HEK293 (cell line): ENCODE results near the gene MFAP1.

Experiments used
- BCL11B ChIP-seq: fragments of 450-650 bp; formaldehyde crosslinking; IDR thresholded peaks from 2 replicates; pipeline ENCODE4 v1.5.1; 2016; ENCODE audit warnings: low read depth, missing biosample characterization, missing genetic modification characterization
- ELK4 ChIP-seq: IDR thresholded peaks from 2 replicates; pipeline ENCODE4 v1.6.1; 2011; ENCODE audit warnings: mild to moderate bottlenecking, low read depth, low read length, borderline replicate concordance
- FEZF1 ChIP-seq: fragments of 450-650 bp; formaldehyde crosslinking; IDR thresholded peaks from 2 replicates; pipeline ENCODE4 v1.5.1; 2016; ENCODE audit warnings: missing biosample characterization, missing genetic modification characterization
- GFI1B ChIP-seq: fragments of 450-650 bp; formaldehyde crosslinking; IDR thresholded peaks from 2 replicates; pipeline ENCODE4 v1.5.1; 2016; ENCODE audit warnings: missing biosample characterization, missing genetic modification characterization
- KLF10 ChIP-seq: fragments of 450-650 bp; IDR thresholded peaks from 2 replicates; pipeline ENCODE4 v1.5.1; 2018; ENCODE audit warnings: missing biosample characterization, mild to moderate bottlenecking, missing genetic modification characterization
- MYNN ChIP-seq: fragments of 450-650 bp; formaldehyde crosslinking; IDR thresholded peaks from 2 replicates; pipeline ENCODE4 v1.5.1; 2016; ENCODE audit warnings: missing biosample characterization, missing genetic modification characterization, borderline replicate concordance
- PRDM1 ChIP-seq: fragments of 450-650 bp; formaldehyde crosslinking; IDR thresholded peaks from 2 replicates; pipeline ENCODE4; 2016; ENCODE audit warnings: missing biosample characterization, missing genetic modification characterization
- SP2 ChIP-seq: fragments of 450-650 bp; formaldehyde crosslinking; IDR thresholded peaks from 2 replicates; pipeline ENCODE4 v1.5.1; 2016; ENCODE audit warnings: missing biosample characterization, missing genetic modification characterization
- TCF7L2 ChIP-seq: IDR thresholded peaks from 2 replicates; pipeline ENCODE4 v1.6.1; 2011; ENCODE audit warnings: low read depth, mild to moderate bottlenecking, inconsistent platforms, low read length, moderate library complexity, borderline replicate concordance
- WT1 ChIP-seq: fragments of 450-650 bp; formaldehyde crosslinking; IDR thresholded peaks from 2 replicates; pipeline ENCODE4 v1.5.1; 2016; ENCODE audit warnings: missing biosample characterization, missing genetic modification characterization
- ZBTB20 ChIP-seq: fragments of 450-650 bp; formaldehyde crosslinking; IDR thresholded peaks from 2 replicates; pipeline ENCODE4 v1.5.1; 2016; ENCODE audit warnings: missing biosample characterization, missing genetic modification characterization
- ZEB2 ChIP-seq: fragments of 450-650 bp; formaldehyde crosslinking; IDR thresholded peaks from 2 replicates; pipeline ENCODE4 v1.5.1; 2016; ENCODE audit warnings: missing biosample characterization, missing genetic modification characterization
- ZFP37 ChIP-seq: fragments of 450-650 bp; formaldehyde crosslinking; IDR thresholded peaks from 2 replicates; pipeline ENCODE4 v1.5.1; 2016; ENCODE audit warnings: missing biosample characterization, missing genetic modification characterization
- ZNF133 ChIP-seq: fragments of 450-650 bp; formaldehyde crosslinking; IDR thresholded peaks from 2 replicates; pipeline ENCODE4 v1.5.1; 2016; ENCODE audit warnings: missing biosample characterization, missing genetic modification characterization
- ZNF155 ChIP-seq: fragments of 450-650 bp; formaldehyde crosslinking; IDR thresholded peaks from 2 replicates; pipeline ENCODE4 v1.5.1; 2016; ENCODE audit warnings: missing biosample characterization, missing genetic modification characterization
- ZNF169 ChIP-seq: fragments of 450-650 bp; formaldehyde crosslinking; IDR thresholded peaks from 2 replicates; pipeline ENCODE4 v1.5.1; 2016; ENCODE audit warnings: missing biosample characterization, missing genetic modification characterization
- ZNF18 ChIP-seq: fragments of 450-650 bp; formaldehyde crosslinking; IDR thresholded peaks from 2 replicates; pipeline ENCODE4 v1.5.1; 2016; ENCODE audit warnings: missing biosample characterization, missing genetic modification characterization
- ZNF211 ChIP-seq: fragments of 450-650 bp; formaldehyde crosslinking; IDR thresholded peaks from 2 replicates; pipeline ENCODE4 v1.5.1; 2016; ENCODE audit warnings: low read depth, missing biosample characterization, missing genetic modification characterization
- ZNF239 ChIP-seq: fragments of 450-650 bp; formaldehyde crosslinking; IDR thresholded peaks from 2 replicates; pipeline ENCODE4 v1.5.1; 2016; ENCODE audit warnings: missing biosample characterization, missing genetic modification characterization
- ZNF366 ChIP-seq: fragments of 450-650 bp; formaldehyde crosslinking; conservative IDR thresholded peaks from 2 replicates; pipeline ENCODE4 v1.5.1; 2016; ENCODE audit warnings: missing biosample characterization, missing genetic modification characterization
- ZNF37A ChIP-seq: fragments of 450-650 bp; IDR thresholded peaks from 2 replicates; pipeline ENCODE4 v1.5.1; 2018; ENCODE audit warnings: missing biosample characterization, missing genetic modification characterization
- ZNF48 ChIP-seq: fragments of 450-650 bp; formaldehyde crosslinking; IDR thresholded peaks from 2 replicates; pipeline ENCODE4 v1.5.1; 2016; ENCODE audit warnings: missing biosample characterization, missing genetic modification characterization
- ZNF544 ChIP-seq: fragments of 450-650 bp; formaldehyde crosslinking; IDR thresholded peaks from 2 replicates; pipeline ENCODE4 v1.5.0; 2017; ENCODE audit warnings: missing biosample characterization, missing genetic modification characterization
- ZNF561 ChIP-seq: fragments of 450-650 bp; IDR thresholded peaks from 2 replicates; pipeline ENCODE4 v1.5.1; 2018; ENCODE audit warnings: missing biosample characterization, missing genetic modification characterization, borderline replicate concordance
- ZNF585B ChIP-seq: fragments of 450-650 bp; formaldehyde crosslinking; IDR thresholded peaks from 2 replicates; pipeline ENCODE4 v1.5.1; 2016; ENCODE audit warnings: missing biosample characterization, missing genetic modification characterization
- ZNF610 ChIP-seq: fragments of 450-650 bp; formaldehyde crosslinking; IDR thresholded peaks from 2 replicates; pipeline ENCODE4 v1.5.1; 2016; ENCODE audit warnings: missing biosample characterization, missing genetic modification characterization, borderline replicate concordance
- ZNF639 ChIP-seq: fragments of 450-650 bp; formaldehyde crosslinking; IDR thresholded peaks from 2 replicates; pipeline ENCODE4 v1.5.1; 2016; ENCODE audit warnings: missing biosample characterization, missing genetic modification characterization
- ZNF654 ChIP-seq: fragments of 450-650 bp; formaldehyde crosslinking; IDR thresholded peaks from 2 replicates; pipeline ENCODE4 v1.5.1; 2016; ENCODE audit warnings: low read depth, missing biosample characterization, missing genetic modification characterization
- ZNF677 ChIP-seq: fragments of 450-650 bp; IDR thresholded peaks from 2 replicates; pipeline ENCODE4 v1.5.0; 2018; ENCODE audit warnings: missing biosample characterization, mild to moderate bottlenecking, missing genetic modification characterization, moderate library complexity
- ZNF707 ChIP-seq: fragments of 450-650 bp; formaldehyde crosslinking; IDR thresholded peaks from 2 replicates; pipeline ENCODE4 v1.5.1; 2016; ENCODE audit warnings: missing biosample characterization, missing genetic modification characterization
- ZNF76 ChIP-seq: fragments of 450-650 bp; formaldehyde crosslinking; IDR thresholded peaks from 2 replicates; pipeline ENCODE4; 2016; ENCODE audit warnings: low read depth, missing biosample characterization, missing genetic modification characterization, borderline replicate concordance
- ZNF776 ChIP-seq: fragments of 450-650 bp; formaldehyde crosslinking; IDR thresholded peaks from 2 replicates; pipeline ENCODE4 v1.5.0; 2017; ENCODE audit warnings: missing biosample characterization, missing genetic modification characterization, borderline replicate concordance
- ZSCAN23 ChIP-seq: fragments of 450-650 bp; formaldehyde crosslinking; IDR thresholded peaks from 2 replicates; pipeline ENCODE4 v1.5.1; 2016; ENCODE audit warnings: missing biosample characterization, missing genetic modification characterization
- TF ChIP-seq, protein P1 (sequence below): fragments of 450-650 bp; formaldehyde crosslinking; IDR thresholded peaks from 2 replicates; pipeline ENCODE4 v1.5.1; 2016; ENCODE audit warnings: missing biosample characterization, missing genetic modification characterization

MFAP1 gene

DNA sequence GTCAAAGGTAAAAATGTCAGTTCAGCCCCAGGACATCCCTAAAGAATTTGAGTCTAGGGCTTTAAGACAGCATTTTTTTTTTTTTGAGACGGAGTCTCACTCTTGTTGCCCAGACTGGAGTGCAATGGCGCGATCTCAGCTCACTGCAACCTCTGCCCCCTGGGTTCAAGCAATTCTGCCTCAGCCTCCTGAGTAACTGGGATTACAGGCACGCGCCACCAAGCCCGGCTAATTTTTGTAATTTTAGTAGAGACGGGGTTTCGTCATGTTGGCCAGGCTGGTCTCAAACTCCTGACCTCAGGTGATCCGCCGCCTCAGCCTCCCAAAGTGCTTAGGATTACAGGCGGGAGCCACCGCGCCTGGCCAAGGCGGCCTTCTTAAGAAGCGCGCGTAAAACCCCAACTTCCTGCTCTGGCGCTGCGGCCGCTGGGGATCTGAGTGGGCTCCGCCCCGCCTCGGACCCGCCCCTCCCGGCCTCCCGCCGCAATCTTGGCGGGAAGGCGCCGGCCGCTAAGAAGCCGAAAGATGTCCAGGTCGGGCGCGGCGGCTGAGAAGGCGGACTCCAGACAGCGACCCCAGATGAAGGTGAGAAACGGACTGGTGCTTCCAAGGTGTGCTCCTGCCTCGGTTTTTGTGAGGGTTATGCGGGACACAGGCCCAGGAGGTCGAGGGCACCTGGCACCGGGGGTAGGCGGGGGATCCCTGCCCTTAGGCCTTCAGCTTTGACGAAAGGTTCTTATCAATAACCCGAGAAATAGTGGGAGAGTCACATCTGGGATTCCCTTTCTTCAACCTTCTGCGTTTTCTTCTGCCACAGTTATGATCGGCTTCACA, 2.2 kb upstream of the MFAP1 start, which contains the start of gene WDR76 (continued):
- TF ChIP-seq ZNF211 (tag by site-specific recombination) (no peak), ZSCAN23 (tag by site-specific recombination) (no peak), ZNF639 (tag by site-specific recombination) (no peak), ZNF239 (tag by site-specific recombination) (no peak), ZNF76 (tag by site-specific recombination) (no peak; the same call in 1 of the 2 replicates), ZNF561 (0 out of 2 replicates have a peak, but pooled peaks have one; percentile 45), ELK4 (no peak), BCL11B (tag by site-specific recombination) (no peak), SP2 (tag by site-specific recombination) (peak; percentile 78), ZNF155 (tag by site-specific recombination) (no peak), PRDM1 (tag by site-specific recombination) (no peak), ZNF18 (no peak), ZNF610 (no peak), FEZF1 (tag by site-specific recombination) (no peak), ZBTB20 (tag by site-specific recombination) (no peak), ZNF544 (tag by site-specific recombination) (no peak), ZNF585B (tag by site-specific recombination) (no peak), ZNF654 (tag by site-specific recombination) (no peak), ZNF37A (tag by site-specific recombination) (no peak), ZEB2 (tag by site-specific recombination) (peak; percentile 75), ZNF366 (tag by site-specific recombination) (no peak), ZNF707 (tag by site-specific recombination) (no peak), TCF7L2 (no peak), ZNF776 (no peak), ZNF133 (tag by site-specific recombination) (no peak), ZFP37 (tag by site-specific recombination) (no peak), ZNF169 (no peak), ZNF677 (tag by site-specific recombination) (no peak), GFI1B (tag by site-specific recombination) (no peak), ZNF48 (no peak), MYNN (tag by site-specific recombination) (no peak), WT1 (tag by site-specific recombination) (0 out of 2 replicates have a peak, but pooled peaks have one; percentile 42), KLF10 (tag by site-specific recombination) (0 out of 2 replicates have a peak, but pooled peaks have one; percentile 48)
- TF ChIP-seq, protein P1, sequence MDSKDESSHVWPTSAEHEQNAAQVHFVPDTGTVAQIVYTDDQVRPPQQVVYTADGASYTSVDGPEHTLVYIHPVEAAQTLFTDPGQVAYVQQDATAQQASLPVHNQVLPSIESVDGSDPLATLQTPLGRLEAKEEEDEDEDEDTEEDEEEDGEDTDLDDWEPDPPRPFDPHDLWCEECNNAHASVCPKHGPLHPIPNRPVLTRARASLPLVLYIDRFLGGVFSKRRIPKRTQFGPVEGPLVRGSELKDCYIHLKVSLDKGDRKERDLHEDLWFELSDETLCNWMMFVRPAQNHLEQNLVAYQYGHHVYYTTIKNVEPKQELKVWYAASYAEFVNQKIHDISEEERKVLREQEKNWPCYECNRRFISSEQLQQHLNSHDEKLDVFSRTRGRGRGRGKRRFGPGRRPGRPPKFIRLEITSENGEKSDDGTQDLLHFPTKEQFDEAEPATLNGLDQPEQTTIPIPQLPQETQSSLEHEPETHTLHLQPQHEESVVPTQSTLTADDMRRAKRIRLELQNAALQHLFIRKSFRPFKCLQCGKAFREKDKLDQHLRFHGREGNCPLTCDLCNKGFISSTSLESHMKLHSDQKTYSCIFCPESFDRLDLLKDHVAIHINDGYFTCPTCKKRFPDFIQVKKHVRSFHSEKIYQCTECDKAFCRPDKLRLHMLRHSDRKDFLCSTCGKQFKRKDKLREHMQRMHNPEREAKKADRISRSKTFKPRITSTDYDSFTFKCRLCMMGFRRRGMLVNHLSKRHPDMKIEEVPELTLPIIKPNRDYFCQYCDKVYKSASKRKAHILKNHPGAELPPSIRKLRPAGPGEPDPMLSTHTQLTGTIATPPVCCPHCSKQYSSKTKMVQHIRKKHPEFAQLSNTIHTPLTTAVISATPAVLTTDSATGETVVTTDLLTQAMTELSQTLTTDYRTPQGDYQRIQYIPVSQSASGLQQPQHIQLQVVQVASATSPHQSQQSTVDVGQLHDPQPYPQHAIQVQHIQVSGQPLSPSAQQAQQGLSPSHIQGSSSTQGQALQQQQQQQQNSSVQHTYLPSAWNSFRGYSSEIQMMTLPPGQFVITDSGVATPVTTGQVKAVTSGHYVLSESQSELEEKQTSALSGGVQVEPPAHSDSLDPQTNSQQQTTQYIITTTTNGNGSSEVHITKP (tag by site-specific recombination), result no peak
